ENCODE measurements around the gene ZNF664.

- no peak for TF ChIP-seq EZH2 (IDR thresholded peaks at IDR 0.05; ENCODE audit: insufficient read depth, low read length)
- TF ChIP-seq CTCF (IDR thresholded peaks at IDR 0.05; ENCODE audit: insufficient read depth, low read depth, low read length): no peak
Observed at GRCh38 chr12:123997033-123997822, 24.2 kb downstream of the ZNF664 start.

Measured in astrocyte (in vitro differentiated cells and primary cell).